NCI-H526 (cell line): ENCODE measurements around the gene OLA1.

ENCODE experiments used
- DNase-seq, 2 experiments: peaks; one replicate each; lab custom pipeline; 2025; lab: John Stamatoyannopoulos, UW

Gene OLA1

DNA sequence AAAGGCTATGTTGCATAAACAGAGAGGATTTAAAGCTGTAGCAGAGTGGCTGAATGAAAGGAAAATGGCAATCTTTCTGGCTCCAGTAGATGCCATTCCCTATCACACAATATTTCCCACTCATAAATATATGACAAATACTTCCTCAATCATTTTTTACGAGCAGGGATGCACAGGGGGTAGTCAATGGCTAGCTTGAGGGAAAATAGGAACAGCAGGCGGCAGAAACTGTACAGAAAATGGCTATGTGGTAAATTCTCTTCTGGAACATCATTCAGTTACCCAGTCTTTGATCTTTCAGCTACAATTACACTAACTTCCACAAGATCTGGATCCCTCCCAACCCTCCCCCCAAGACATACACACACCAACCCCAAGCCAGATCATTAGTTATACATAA lies 127.2 kb downstream of the OLA1 start:
- no peak for DNase-seq

- no peak for DNase-seq
These were observed 128.0 kb downstream of the OLA1 start for GRCh38 chr2:174120346-174120745.

- no peak for DNase-seq
These were observed 130.1 kb downstream of the OLA1 start for GRCh38 chr2:174117951-174118930.

DNA sequence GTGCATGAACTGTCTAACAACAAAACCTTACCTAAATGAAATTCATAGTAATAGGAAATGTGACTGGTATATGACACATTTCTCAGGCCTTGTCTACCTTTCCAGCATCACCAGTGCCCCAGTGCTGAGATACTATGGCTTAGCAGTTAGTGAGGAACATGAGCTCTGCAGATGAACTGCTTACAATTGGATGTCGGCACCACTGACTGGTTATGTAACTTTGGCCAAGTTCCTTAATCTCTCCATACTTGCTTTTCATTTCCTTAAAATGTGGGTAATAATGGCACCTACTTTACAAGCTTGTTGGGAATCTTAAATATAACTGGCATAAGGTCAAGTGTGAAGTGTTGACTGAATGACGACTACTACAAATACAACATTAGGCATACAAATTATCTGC lies 136.3 kb downstream of the OLA1 start:
- DNase-seq: no peak

GRCh38 chr2:174108579-174108978 lies 139.8 kb downstream of the OLA1 start:
- no peak for DNase-seq

DNA sequence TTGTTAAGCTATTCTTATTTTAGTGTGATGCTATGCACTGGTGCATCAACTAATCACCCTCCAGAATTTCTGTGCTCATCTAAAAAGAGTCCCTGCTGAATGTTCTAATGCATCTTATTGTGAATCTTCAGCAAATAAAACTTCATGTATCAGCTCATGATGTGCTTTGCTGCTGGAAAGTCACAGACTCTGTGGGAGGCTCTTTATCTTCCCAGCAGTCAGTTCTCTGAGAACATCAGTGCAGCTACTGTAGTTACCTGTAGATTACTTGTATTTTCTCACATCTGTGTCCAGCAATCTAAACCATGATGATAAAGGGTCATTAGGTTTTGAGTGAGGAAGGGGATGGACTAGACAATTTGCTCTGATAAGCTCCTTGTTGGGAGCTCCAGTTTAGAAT lies 141.6 kb downstream of the OLA1 start:
- DNase-seq: no peak

GRCh38 chr2:174094542-174094941 lies 153.8 kb downstream of the OLA1 start:
- no peak for DNase-seq

GRCh38 chr2:174090476-174090875 lies 157.9 kb downstream of the OLA1 start:
- no peak for DNase-seq

DNA sequence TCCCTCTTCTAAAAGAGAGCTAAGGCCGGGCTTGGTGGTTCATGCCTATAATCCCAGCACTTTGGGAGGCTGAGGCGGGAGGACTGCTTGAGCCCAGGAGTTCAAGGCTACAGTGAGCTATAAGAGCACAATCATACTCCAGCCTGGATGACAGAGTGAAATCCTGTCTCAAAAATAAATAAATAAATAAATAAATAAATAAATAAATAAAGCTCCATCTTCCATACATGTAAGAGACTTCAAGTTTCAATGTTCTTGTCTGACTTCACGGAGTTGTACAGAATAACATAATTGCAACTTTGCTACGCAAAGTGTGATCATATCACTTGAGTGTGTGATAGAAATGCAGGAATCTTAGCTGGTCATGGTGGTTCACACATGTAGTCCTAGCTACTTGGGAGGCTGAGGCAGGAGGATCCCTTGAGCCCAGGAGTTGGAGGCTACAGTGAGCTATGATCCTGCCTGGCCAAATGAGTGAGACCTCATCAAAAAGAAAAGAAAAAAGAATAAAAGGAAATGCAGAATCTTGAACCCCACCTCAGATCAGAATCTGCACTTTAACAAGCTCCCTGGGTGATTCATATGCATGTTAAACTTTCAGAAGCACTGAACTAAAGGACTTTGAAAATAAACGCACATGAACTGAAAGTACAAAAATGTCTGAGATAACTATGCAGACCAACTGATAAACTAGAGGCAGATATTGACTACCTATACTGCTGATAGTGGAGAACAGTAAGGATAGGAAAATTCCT lies 159.4 kb downstream of the OLA1 start:
- DNase-seq: no peak

DNA sequence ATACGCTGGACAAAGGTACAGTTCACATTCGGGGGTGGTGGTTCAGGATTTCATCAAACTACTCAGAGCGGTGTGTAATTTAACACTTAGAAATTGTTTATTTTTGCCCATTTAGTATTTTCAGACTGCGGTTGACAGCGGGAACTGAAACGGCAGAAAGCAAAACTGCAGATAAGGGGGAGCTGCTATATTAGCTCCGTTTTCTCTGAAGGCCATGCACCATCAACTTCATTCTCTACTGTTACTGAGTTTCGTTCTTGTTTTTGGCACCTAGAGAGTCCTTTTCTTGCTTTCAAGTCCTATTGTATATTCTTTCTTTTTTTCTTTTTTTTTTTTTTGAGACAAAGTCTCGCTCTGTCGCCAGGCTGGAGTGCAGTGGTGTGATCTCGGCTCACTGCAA lies 161.6 kb downstream of the OLA1 start:
- no peak for DNase-seq

- DNase-seq: no peak
These were observed 162.6 kb downstream of the OLA1 start for GRCh38 chr2:174085781-174086180.

GRCh38 chr2:174083843-174084458 lies 164.4 kb downstream of the OLA1 start:
- DNase-seq: peak; percentile 36 to 57

- no peak for DNase-seq
These were observed 167.6 kb downstream of the OLA1 start for GRCh38 chr2:174080672-174081121.

DNA sequence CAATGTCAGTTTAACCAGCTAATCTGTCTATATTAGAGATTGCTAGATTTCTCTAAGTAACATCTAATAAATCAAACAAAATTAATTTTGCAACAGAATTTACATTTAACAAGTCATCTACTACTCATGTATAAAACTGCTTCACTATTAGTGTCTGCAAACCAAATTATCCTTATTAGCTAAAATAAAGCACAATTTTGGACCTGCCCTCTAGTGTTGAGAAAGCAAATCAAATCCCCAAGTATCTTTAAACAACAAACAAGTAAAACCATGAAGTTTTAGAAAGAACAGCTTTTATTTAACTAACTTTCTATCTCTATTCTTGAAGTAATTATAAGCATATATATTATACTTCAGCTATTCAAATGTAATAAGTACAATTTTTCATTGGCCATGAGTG lies 170.1 kb downstream of the OLA1 start:
- no peak for DNase-seq

- peak; percentile 39 to 60 for DNase-seq
These were observed 171.4 kb downstream of the OLA1 start for GRCh38 chr2:174076975-174077374.

DNA sequence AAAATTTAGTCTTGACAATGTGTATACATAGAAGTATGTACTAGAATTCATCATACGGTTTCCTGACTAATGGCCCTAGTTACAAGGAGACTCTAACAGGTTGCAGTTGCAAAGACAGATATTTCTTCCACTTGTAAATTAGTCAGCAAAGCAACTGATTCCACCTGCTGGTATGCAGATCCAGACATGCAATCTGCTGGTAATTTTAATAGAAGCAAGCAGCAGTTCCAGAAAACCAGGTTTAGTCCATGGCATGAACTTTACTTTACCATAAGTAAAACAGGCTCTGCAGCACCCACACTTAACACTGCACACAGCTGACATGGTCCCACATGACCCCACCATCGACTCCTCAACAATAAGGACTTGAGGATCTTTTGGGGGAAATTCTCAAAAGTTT lies 172.3 kb downstream of the OLA1 start:
- peak in 1 of 2 experiments; percentile 25 for DNase-seq

- DNase-seq: no peak
These were observed 173.5 kb downstream of the OLA1 start for GRCh38 chr2:174074831-174075230.

DNA sequence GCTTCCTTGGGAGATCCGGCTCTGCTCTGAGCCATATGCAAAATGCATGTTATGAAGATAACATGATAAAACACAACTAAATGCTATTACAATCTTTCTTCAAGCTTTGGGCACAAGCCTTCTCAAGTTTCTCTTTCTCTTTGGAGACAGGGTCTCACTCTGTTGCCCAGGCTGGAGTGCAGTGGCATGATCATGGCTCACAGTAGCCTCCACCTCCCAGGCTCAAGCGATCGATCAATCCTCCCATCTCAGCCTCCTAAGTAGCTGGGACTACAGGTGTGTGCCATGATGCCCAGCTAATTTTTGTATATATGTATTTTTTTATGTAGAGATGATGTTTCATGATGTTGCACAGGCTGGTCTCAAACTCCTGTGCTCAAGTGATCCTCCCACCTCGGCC lies 175.5 kb downstream of the OLA1 start:
- no peak for DNase-seq

DNA sequence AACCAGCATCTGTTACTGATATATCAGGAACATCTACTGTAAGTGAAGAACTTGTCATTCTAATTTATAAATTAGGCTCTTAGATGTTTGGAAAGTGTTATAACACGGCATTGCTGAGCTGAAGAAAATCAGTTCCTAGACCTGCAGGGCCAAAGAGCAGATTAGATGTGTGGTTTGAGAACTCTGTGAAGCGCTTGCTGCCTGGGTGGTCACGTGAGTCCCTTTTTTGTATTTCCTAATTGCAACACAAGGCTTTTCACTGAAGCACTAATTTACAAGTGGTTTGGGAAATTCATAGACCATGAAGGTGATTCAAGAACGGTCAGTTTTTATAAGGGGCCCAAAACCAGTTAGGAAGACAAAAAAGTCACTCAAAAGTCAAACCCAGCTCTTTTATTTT lies 176.3 kb downstream of the OLA1 start:
- DNase-seq: no peak

- DNase-seq: no peak
These were observed 177.0 kb downstream of the OLA1 start for GRCh38 chr2:174071321-174071720.

GRCh38 chr2:174070281-174070680 lies 178.1 kb downstream of the OLA1 start:
- no peak for DNase-seq

- DNase-seq: no peak
These were observed 180.5 kb downstream of the OLA1 start for GRCh38 chr2:174067815-174068214.

GRCh38 chr2:174066871-174067270 lies 181.5 kb downstream of the OLA1 start:
- DNase-seq: no peak
